Activated CD8-positive, alpha-beta T cell treated with anti-CD3 and anti-CD28 coated beads for 36 hours (primary cell): ENCODE results near the gene THSD7B. TPM values are rescaled to one million over a fixed set of nuclear protein-coding genes. Genes with fewer than 3 reads are reported as not detected.

Experiments used
- ATAC-seq: fragments of 200-7000 bp; cut with Tn5 transposase; one replicate; pipeline ENCODE4 v1.10.0; 2021; ENCODE audit warnings: mild to moderate bottlenecking, moderate library complexity
- CTCF ChIA-PET: fragments of 350-600 bp; sonication (Branson Sonifier 250); formaldehyde crosslinking; loops from one replicate; lab custom pipeline; 2021; ENCODE audit warnings: antibody characterized with exemption; lab: Charles Lee
- POLR2A ChIA-PET: fragments of 350-600 bp; sonication (Branson Sonifier 250); formaldehyde crosslinking; loops from one replicate; lab custom pipeline; 2021; ENCODE audit warnings: antibody characterized with exemption; lab: Charles Lee
- DNase-seq: peaks from one replicate; pipeline ENCODE4 v3.0.0-alpha.2; 2020
- H3K27ac Mint-ChIP-seq: one replicate; pipeline ENCODE4 v1.8.0; 2021; ENCODE audit warnings: mild to moderate bottlenecking, mixed read lengths
- H3K27me3 Mint-ChIP-seq: one replicate; pipeline ENCODE4 v1.8.0; 2021; ENCODE audit warnings: mixed read lengths
- H3K36me3 Mint-ChIP-seq: one replicate; pipeline ENCODE4 v1.8.0; 2021; ENCODE audit warnings: low read depth, mixed read lengths
- H3K4me1 Mint-ChIP-seq: one replicate; pipeline ENCODE4 v1.8.0; 2021; ENCODE audit warnings: low read depth, mixed read lengths
- H3K4me3 Mint-ChIP-seq: one replicate; pipeline ENCODE4 v1.8.0; 2021; ENCODE audit warnings: mild to moderate bottlenecking, moderate library complexity, mixed read lengths
- H3K9me3 Mint-ChIP-seq: one replicate; pipeline ENCODE4 v1.8.0; 2021; ENCODE audit warnings: mixed read lengths
- intact Hi-C: fragments of 100-400 bp; cut with micrococcal nuclease; formaldehyde crosslinking; loops from one replicate; pipeline ENCODE4 v1.10.0; 2022
- total RNA-seq, 2 experiments: library from RNA; stranded (reverse); gene quantifications; one replicate each; pipeline ENCODE4 v1.2.3, GENCODE V29; 2021
- TF ChIP-seq, protein P1 (sequence below): fragments of 200-600 bp; IDR thresholded peaks from one replicate; pipeline ENCODE4 v1.8.0; 2022; ENCODE audit warnings: antibody characterized with exemption, mild to moderate bottlenecking

The THSD7B gene
- total RNA-seq, 2 experiments from 2014 or later, result not detected

DNA sequence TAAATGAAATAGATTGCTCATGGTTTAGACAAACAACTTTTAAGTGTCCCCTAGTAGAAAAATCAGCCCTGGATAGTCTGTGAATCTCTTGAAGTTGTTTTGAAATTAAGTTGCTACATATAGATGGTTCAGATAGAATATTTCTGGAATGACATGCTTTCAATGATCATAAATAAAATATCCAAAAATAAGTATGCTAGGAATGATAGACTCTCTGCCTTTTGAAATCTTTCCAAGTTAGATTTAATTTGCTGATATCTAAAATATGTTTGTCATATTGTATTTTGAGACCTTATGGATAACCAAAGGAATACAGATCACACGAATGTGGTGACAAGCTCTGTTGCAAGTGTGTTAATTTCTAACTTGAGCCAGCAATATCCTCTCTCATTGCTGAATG lies 488.7 kb downstream of the THSD7B start:
- Mint-ChIP-seq H3K27ac (no peak overlapping the region), H3K9me3 (no peaks in the 10 kb centered on the region), H3K4me1 (no peaks in the 10 kb centered on the region), H3K4me3 (no peak overlapping the region), H3K27me3 (no peaks in the 10 kb centered on the region), H3K36me3 (no peaks in the 10 kb centered on the region)
- DNase-seq (no peak), ATAC-seq (no peak)
- CTCF ChIA-PET, result no interaction called here
- intact Hi-C loops, result no loop called here
- POLR2A ChIA-PET, result no interaction called here
- TF ChIP-seq, protein P1, sequence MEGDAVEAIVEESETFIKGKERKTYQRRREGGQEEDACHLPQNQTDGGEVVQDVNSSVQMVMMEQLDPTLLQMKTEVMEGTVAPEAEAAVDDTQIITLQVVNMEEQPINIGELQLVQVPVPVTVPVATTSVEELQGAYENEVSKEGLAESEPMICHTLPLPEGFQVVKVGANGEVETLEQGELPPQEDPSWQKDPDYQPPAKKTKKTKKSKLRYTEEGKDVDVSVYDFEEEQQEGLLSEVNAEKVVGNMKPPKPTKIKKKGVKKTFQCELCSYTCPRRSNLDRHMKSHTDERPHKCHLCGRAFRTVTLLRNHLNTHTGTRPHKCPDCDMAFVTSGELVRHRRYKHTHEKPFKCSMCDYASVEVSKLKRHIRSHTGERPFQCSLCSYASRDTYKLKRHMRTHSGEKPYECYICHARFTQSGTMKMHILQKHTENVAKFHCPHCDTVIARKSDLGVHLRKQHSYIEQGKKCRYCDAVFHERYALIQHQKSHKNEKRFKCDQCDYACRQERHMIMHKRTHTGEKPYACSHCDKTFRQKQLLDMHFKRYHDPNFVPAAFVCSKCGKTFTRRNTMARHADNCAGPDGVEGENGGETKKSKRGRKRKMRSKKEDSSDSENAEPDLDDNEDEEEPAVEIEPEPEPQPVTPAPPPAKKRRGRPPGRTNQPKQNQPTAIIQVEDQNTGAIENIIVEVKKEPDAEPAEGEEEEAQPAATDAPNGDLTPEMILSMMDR, result no peak

DNA sequence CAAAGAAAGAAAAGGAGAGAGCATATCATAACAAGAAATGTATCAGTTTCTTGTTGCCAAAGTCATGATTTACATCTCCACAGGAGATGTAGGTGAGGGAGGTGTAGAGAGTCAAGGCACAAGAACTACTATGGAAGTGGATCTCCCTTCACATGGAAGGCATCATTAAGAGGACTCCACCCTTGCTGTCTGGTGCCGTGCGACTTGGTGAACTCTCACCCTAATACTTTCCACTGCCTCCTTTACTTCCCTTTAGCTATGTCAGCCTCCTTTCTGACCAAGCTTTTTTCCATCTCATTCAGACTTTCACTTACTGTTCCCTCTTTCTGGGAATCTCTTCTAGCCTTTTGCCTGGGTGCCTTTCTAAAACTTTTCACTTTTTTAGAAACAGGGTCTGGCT lies 490.0 kb downstream of the THSD7B start:
- ATAC-seq, result no peak
- DNase-seq, result no peak
- no peak overlapping the region for H3K4me3 Mint-ChIP-seq
- H3K27me3 Mint-ChIP-seq, result no peaks in the 10 kb centered on the region
- POLR2A ChIA-PET, result interaction anchor here (0.6 kb wide), 1 partner anchor 338 kb away, joined by 3 read pairs; no protein-coding TSS in a partner anchor
- CTCF ChIA-PET, result no interaction called here
- H3K9me3 Mint-ChIP-seq, result no peaks in the 10 kb centered on the region
- intact Hi-C loops, result no loop called here
- TF ChIP-seq, protein P1, result no peak
- H3K27ac Mint-ChIP-seq, result no peak overlapping the region
- H3K36me3 Mint-ChIP-seq, result no peaks in the 10 kb centered on the region
- no peaks in the 10 kb centered on the region for H3K4me1 Mint-ChIP-seq

GRCh38 chr2:137255990-137256389 lies 490.6 kb downstream of the THSD7B start:
- intact Hi-C loops, result no loop called here
- CTCF ChIA-PET, result no interaction called here
- Mint-ChIP-seq H3K4me1 (no peaks in the 10 kb centered on the region), H3K27me3 (no peaks in the 10 kb centered on the region), H3K27ac (no peak overlapping the region), H3K36me3 (no peaks in the 10 kb centered on the region), H3K4me3 (no peak overlapping the region), H3K9me3 (no peaks in the 10 kb centered on the region)
- TF ChIP-seq, protein P1, result no peak
- DNase-seq, result no peak
- ATAC-seq, result no peak
- POLR2A ChIA-PET, result no interaction called here

DNA sequence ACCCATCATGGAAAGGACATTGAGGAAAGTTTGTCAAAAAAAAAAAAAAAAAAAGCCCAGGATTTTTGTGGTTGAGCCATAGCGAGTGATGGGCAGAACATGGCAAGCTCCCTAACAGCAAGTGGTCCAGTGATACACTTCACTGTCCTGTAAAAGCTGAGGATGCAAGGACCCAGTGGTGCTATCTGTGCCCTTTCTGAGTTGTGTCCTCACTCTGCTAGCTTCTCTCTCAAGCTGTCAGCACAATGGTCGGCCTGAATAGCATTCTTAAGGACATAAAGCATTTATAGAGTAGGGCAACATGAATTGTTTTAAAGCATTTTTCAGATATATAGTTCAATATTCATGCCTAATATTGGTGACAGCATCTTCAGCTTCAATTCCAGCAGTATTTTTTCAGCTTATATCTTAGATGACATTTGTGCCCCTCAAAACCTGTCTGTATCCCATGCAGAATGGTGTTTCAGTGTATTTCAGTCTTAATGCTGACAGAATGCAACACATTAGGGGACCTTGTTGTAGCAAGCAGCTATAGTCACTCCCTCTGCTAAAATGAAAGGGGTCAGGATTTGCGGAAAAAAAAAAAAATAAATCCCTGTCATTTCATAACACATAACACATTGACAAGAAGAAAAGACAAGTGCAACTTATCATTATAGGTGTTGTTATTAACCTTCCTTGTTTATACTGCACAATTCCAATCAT lies 496.7 kb downstream of the THSD7B start:
- intact Hi-C loops, result no loop called here
- ChIA-PET CTCF (no interaction called here), POLR2A (no interaction called here)
- Mint-ChIP-seq H3K27me3 (no peaks in the 10 kb centered on the region), H3K4me1 (no peaks in the 10 kb centered on the region), H3K4me3 (no peak overlapping the region), H3K36me3 (no peaks in the 10 kb centered on the region), H3K27ac (no peak overlapping the region), H3K9me3 (no peaks in the 10 kb centered on the region)
- TF ChIP-seq, protein P1, result no peak
- no peak for DNase-seq
- ATAC-seq, result no peak

GRCh38 chr2:137262594-137262993 lies 497.2 kb downstream of the THSD7B start:
- POLR2A ChIA-PET, result no interaction called here
- no peak for DNase-seq
- no peak overlapping the region for H3K27ac Mint-ChIP-seq
- no peak overlapping the region for H3K4me3 Mint-ChIP-seq
- CTCF ChIA-PET, result no interaction called here
- H3K9me3 Mint-ChIP-seq, result no peaks in the 10 kb centered on the region
- H3K36me3 Mint-ChIP-seq, result no peaks in the 10 kb centered on the region
- H3K27me3 Mint-ChIP-seq, result no peaks in the 10 kb centered on the region
- H3K4me1 Mint-ChIP-seq, result no peaks in the 10 kb centered on the region
- intact Hi-C loops, result no loop called here
- ATAC-seq, result no peak
- TF ChIP-seq, protein P1, result no peak
